22Rv1 (cell line): ENCODE measurements around the gene PRSS23.
A peak's percentile ranks its signal among the peaks of the same experiment; 100 is the strongest.

Experiments
- H3K27ac ChIP-seq: fragments of 450-650 bp; 2 replicates; pipeline ENCODE4 v1.5.1; 2017
- CTCF ChIP-seq: fragments of 450-650 bp; IDR thresholded peaks from 2 replicates; pipeline ENCODE4 v1.5.1; 2017; ENCODE audit warnings: mild to moderate bottlenecking
- ZFX ChIP-seq: fragments of 450-650 bp; IDR thresholded peaks from 2 replicates; pipeline ENCODE4 v1.6.1; 2017; ENCODE audit warnings: antibody characterized with exemption, borderline replicate concordance

PRSS23 gene

GRCh38 chr11:86790867-86791849 lies 9.2 kb upstream of the PRSS23 start:
- no peak overlapping the region for H3K27ac ChIP-seq

GRCh38 chr11:86792150-86792549 lies 8.2 kb upstream of the PRSS23 start:
- TF ChIP-seq ZFX (no peak), CTCF (no peak)
- no peak overlapping the region for H3K27ac ChIP-seq

More at GRCh38 chr11:86790867-86791849, 9.2 kb upstream of the PRSS23 start:
- no peak for TF ChIP-seq ZFX
- TF ChIP-seq CTCF: no peak

GRCh38 chr11:86793307-86793706 lies 7.0 kb upstream of the PRSS23 start:
- no peak for TF ChIP-seq ZFX
- no peak for TF ChIP-seq CTCF
- no peak overlapping the region for H3K27ac ChIP-seq

- TF ChIP-seq ZFX (no peak), CTCF (no peak)
These were observed 4.8 kb upstream of the PRSS23 start for GRCh38 chr11:86795511-86795910.

GRCh38 chr11:86795949-86796348 lies 4.4 kb upstream of the PRSS23 start:
- TF ChIP-seq CTCF: no peak
- TF ChIP-seq ZFX: no peak
- no peak overlapping the region for H3K27ac ChIP-seq

More at GRCh38 chr11:86795511-86795910, 4.8 kb upstream of the PRSS23 start:
- no peak overlapping the region for H3K27ac ChIP-seq

- no peak overlapping the region for H3K27ac ChIP-seq
- TF ChIP-seq ZFX (no peak), CTCF (no peak)
These were observed 3.2 kb upstream of the PRSS23 start for GRCh38 chr11:86797133-86797532.

GRCh38 chr11:86798988-86799387 lies 1.4 kb upstream of the PRSS23 start:
- no peak for TF ChIP-seq CTCF
- no peak for TF ChIP-seq ZFX
- peak overlapping the region; percentile 76; the same call in 1 of the 2 replicates for H3K27ac ChIP-seq
